Measurements from ENCODE around the gene KLHL3.

DNA sequence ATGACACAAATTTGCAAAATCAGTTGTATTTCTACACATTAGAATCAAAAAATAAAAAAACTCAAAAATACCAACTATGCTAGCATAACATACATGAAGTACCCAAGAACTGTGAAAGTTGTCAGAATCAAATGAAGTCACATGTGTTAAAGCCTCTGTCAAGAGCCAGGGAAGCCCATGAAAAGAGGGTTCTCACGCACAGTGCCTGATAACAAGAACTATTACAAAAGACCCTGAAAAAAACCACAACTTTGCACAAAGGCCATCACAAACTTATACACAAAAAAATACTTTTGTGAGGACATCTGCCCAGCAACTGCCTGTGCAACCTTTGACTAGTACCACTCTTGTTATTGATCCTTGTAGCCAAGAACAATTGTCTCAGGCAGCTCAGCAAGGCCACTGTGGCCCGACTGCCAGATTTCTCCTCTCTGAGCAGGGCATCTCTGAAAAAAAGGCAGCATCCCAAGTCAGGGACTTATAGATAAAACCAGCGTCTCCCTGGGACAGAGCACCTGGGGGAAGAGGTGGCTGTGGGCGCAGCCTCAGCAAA is 47.2 kb upstream of the KLHL3 start:
- TF ChIP-seq ZNF549 (tag by site-specific recombination; IDR thresholded peaks at IDR 0.05) (no peak), SETDB1 (IDR thresholded peaks at IDR 0.05; ENCODE audit: insufficient read length, low read length) (no peak), ZNF274 (IDR thresholded peaks at IDR 0.05; ENCODE audit: low read length) (no peak), ZNF274 (tag by site-specific recombination; IDR thresholded peaks at IDR 0.05; ENCODE audit: borderline replicate concordance) (no peak), SP2 (tag by site-specific recombination; IDR thresholded peaks at IDR 0.05) (no peak), ZNF214 (tag by site-specific recombination; IDR thresholded peaks at IDR 0.05; ENCODE audit: borderline replicate concordance) (no peak), ZNF138 (tag by site-specific recombination; IDR thresholded peaks at IDR 0.05; ENCODE audit: borderline replicate concordance) (no peak), ZXDB (tag by site-specific recombination; IDR thresholded peaks at IDR 0.05) (no peak), REST (tag by site-specific recombination; IDR thresholded peaks at IDR 0.05) (no peak)
- TF ChIP-seq, protein P1, sequence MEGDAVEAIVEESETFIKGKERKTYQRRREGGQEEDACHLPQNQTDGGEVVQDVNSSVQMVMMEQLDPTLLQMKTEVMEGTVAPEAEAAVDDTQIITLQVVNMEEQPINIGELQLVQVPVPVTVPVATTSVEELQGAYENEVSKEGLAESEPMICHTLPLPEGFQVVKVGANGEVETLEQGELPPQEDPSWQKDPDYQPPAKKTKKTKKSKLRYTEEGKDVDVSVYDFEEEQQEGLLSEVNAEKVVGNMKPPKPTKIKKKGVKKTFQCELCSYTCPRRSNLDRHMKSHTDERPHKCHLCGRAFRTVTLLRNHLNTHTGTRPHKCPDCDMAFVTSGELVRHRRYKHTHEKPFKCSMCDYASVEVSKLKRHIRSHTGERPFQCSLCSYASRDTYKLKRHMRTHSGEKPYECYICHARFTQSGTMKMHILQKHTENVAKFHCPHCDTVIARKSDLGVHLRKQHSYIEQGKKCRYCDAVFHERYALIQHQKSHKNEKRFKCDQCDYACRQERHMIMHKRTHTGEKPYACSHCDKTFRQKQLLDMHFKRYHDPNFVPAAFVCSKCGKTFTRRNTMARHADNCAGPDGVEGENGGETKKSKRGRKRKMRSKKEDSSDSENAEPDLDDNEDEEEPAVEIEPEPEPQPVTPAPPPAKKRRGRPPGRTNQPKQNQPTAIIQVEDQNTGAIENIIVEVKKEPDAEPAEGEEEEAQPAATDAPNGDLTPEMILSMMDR (tag by site-specific recombination; IDR thresholded peaks at IDR 0.05) = no peak
- TF ChIP-seq, protein P2, sequence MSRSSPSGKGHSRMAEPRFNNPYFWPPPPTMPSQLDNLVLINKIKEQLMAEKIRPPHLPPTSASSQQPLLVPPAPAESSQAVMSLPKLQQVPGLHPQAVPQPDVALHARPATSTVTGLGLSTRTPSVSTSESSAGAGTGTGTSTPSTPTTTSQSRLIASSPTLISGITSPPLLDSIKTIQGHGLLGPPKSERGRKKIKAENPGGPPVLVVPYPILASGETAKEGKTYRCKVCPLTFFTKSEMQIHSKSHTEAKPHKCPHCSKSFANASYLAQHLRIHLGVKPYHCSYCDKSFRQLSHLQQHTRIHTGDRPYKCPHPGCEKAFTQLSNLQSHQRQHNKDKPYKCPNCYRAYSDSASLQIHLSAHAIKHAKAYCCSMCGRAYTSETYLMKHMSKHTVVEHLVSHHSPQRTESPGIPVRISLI (tag by site-specific recombination; IDR thresholded peaks at IDR 0.05) = no peak
